ENCODE data around the gene ANKMY1. TPM values are rescaled to one million over a fixed set of nuclear protein-coding genes. Genes with fewer than 3 reads are reported as not detected.
"Not testable (repeated sequence)": the region's sequence is repeated elsewhere in the genome, so short reads cannot be mapped to it uniquely, and the experiment has no call there.

The ANKMY1 gene
- polyA plus RNA-seq, 12 donors, result 6.0 to 14.1 (median 8.3) TPM; not detected in 1

- no peak for DNase-seq
Observed at GRCh38 chr2:240505910-240506309, 51.9 kb downstream of the ANKMY1 start.

DNA sequence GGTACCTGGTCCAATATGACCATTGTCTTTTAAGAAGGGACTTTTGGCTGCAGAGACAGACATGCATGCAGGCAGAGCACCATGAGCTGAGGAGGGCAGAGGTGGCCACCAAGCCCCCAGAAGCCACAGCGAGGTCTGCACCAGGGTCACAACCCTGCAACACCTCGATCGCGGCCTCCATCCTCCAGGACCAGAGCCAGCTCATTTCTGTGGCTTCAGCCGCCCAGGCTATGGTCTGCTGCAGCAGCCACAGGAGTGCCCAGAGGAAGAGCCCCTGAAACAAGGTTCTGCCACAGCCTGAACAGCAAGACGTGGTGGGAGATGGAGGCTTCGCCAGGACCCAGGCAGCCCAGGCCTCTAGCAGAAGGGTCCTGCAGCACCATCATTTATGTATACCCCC, 53.9 kb downstream of the ANKMY1 start:
- no peak for DNase-seq

- no peak for DNase-seq
Observed at GRCh38 chr2:240503375-240503774, 54.4 kb downstream of the ANKMY1 start.

DNA sequence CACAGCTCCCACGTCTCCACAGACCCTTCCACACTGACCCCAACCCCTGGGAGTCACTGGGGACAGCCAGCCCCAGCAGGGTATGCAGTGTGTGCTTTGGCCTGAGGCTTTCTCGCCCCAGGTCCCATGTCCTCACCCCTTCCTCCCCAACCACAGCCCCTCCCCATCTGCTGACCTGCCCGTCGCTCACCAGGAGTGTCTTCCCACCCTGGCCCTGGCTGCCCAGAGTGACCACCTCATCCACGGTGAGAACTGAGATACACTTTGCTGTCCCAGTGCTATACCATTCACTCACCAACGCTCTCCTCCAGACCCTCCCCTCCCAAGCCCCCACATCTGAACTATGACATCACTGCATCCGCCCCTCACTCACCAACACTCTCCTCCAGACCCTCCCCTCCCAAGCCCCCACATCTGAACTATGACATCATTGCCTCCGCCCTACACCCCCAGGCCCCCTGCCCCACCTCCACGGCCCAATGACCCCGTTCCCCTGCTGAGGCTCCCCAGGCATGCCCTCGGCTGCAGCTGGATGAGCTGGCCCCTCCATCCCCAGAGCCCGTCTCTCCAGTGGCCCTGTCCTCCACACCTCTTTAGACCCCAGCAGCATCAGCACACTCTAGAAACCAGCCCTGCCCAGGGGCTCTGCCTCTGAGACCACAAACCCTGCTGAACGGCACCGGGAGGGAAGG, 55.2 kb downstream of the ANKMY1 start:
- DNase-seq, result no peak

- no peak for DNase-seq
Observed at GRCh38 chr2:240502059-240502429, 55.7 kb downstream of the ANKMY1 start.

- DNase-seq, result no peak
Observed at GRCh38 chr2:240501531-240501991, 56.2 kb downstream of the ANKMY1 start.

DNA sequence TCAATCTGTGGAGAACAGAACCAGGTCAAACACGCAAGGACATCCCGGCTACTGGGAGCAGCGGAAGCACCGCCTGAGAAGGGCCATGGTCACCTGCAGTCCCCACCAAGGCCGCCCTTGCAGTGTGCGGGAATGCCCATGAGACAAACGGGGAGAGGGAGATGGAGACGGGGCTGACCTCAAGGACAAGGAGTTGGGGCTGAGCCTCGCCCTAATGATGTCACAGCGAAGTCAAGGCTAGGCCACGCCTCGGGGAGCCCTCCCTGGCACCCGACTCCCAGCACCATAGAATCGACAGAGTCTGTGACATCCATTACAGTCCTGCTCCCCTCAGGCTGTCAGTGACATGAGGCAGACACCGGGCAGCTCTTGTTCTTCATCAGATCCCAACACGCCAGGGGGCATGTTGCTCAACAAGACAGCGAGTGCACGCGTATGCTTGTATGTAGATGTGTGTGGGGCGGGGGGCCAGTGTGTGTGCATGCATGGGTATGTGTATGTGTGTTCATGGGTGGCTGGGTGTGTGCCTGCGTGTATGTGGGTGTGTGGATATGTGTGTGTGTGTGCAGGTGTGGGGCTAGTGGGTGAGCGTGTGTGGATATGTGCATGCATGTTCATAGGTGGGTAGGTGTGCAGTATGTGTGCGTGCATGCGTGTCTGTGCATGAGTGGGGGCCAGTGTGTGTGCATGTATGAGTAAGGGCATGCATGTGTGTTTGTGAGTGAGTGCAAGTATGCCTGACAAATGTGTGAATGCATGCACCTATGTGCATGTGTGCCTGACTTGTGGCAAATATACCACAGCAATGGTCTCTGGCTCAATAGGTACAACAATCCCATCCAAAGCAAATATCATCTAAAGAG, 57.0 kb downstream of the ANKMY1 start:
- DNase-seq, result no peak

DNA sequence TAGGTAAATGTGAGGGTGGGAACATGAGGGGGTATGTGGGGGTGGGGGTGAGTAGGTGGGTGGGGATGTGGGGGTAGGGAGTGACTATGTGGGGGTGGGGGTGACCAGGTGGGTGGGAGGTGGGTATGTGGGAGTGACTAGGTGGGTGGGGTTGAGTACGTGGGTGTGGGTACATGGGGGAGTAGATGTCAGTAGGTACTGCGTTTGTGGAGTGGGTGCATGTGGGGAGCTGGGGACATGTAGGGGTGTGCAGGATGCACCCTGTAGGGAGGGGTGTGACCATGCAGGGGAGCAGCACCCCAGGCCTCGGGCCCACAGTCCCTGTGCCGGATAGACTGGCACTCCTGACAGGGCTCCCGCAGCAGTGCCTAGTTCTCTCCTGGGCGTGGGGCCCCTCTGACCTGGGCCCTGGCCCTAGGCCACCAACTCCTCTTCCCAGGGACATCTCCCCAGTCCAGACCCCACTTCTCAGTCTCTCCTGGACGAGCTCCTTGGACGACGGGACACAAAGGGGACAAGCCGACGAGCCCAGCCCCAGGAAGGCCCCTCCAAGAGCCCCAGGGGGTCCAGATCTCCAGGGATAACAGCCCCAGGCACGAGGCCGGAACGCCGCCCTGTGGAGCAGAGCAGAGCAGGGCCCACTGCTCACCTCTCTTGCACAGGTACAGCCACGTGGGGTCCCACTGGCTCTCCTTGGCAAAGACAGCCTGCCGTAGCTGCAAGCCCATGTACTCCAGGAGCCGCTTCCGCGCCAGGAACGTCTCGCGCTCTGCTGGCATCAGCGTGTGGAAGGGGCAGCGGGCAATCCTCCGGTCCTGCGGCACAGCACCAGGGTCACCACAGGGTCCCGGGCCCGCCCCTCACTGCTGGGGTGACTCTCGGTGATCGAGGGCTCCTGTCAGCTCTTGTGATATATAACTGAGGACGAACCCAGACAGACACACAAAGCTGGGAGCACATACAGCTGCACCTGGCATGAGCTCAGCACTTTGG, 58.2 kb downstream of the ANKMY1 start:
- no peak for DNase-seq

DNA sequence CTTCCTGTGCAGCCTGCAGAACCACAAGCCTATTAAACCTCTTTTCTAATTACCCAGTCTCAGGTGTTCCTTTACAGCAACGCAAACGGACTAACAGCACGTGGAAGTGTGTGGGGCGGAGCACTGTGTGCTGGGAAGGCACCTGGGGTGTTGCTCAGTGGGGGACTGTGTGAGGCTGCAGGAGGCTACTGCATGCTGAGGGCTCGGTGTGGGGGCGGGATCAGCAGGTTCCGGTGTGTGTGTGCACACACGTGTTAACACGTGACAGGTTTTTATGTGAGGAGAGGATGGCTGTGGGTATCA, 58.9 kb downstream of the ANKMY1 start:
- DNase-seq, result no peak

DNA sequence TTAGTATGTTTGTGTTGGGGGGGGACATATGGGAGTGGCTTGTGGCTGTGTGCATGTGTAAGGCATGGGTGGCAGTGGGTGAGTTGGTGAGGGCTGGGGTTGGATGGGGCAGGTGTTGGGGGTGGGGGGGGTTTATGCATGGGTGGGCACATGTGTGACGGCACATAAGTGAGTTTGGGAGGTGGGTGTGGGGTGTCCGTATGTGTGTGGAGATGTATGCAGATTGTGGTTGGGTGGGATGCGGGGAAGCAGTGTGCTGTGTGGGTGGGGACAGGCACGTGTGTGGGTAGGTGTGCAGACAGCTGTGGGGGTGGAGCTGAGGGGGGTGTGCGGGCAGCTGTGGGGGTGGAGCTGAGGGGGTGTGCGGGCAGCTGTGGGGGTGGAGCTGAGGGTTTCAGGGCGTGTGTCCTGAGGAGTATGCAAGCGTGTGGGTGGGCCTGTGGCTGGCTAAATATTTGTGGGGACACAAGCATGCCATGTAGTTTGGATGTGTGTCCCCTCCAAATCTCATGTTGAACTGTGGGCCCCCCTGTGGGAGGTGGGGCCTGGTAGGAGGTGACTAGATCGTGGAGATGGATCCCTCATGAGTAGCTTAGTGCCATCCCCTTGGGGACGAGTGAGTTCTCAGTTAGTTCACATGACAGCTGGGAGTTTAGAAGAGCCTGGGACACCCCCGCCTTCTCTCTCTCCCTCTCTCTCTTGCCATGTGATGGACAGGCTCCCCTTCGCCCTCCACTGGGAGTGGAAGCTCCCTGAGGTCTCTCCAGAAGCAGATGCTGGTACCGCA, 59.4 kb downstream of the ANKMY1 start:
- no peak for DNase-seq

GRCh38 chr2:240497082-240497481, 60.7 kb downstream of the ANKMY1 start:
- not testable (repeated sequence) for DNase-seq

DNA sequence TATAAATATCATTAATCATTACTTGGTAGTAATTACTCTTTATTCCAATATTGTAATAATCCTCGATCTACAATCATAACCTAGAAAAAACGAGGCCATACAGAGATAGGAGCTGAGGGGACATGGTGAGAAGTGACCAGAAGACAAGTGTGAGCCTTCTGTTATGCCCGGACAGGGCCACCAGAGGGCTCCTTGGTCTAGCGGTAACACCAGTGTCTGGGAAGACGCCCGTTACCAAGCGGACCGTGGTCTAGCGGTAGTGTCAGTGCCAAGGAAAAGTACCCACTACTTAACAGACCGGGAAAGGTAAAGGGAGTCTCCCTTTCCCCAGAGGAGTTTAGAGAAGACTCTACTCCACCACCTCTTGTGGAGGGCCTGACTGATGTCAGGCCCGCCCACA, 62.8 kb downstream of the ANKMY1 start:
- DNase-seq, result not testable (repeated sequence)

- DNase-seq, result no peak
Observed at GRCh38 chr2:240494194-240494793, 63.5 kb downstream of the ANKMY1 start.

GRCh38 chr2:240491483-240491882, 66.3 kb downstream of the ANKMY1 start:
- no peak for DNase-seq

- DNase-seq, result no peak
Observed at GRCh38 chr2:240482141-240482540, 75.6 kb downstream of the ANKMY1 start.

- no peak for DNase-seq
Observed at GRCh38 chr2:240481720-240482119, 76.1 kb downstream of the ANKMY1 start.

GRCh38 chr2:240480834-240481623, 76.8 kb downstream of the ANKMY1 start:
- no peak for DNase-seq

DNA sequence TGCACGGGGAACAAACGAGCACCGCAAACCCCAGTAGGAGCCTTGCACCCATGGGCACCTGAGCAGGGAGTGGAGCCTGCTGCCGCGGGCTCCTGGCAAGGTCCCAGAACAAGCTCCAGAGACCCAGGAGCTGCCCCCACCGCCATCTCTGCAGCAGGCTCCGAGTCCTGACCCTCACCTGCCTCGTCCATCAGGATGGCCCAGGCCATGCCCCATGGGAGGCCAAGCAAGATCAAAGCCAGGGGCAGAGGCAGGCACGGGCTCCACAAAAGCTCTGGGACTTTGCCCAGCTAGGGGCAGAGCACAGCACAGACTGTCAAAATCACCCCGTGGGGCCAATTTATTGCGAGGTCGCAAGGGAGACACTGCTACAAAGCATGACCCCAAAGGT, 78.7 kb downstream of the ANKMY1 start:
- no peak for DNase-seq

- no peak for DNase-seq
Observed at GRCh38 chr2:240478346-240479110, 79.3 kb downstream of the ANKMY1 start.
